C4-2B (cell line): ENCODE results near the gene ZSCAN1.

ENCODE experiments used
- H3K27ac ChIP-seq: fragments of 450-650 bp; 2 replicates; pipeline ENCODE4 v1.5.1; 2017
- CTCF ChIP-seq: fragments of 450-650 bp; conservative IDR thresholded peaks from 2 replicates; pipeline ENCODE4 v1.5.1; 2017; ENCODE audit warnings: mild to moderate bottlenecking
- ZFX ChIP-seq: fragments of 450-650 bp; IDR thresholded peaks from 2 replicates; pipeline ENCODE4 v1.6.1; 2017

The ZSCAN1 gene

DNA sequence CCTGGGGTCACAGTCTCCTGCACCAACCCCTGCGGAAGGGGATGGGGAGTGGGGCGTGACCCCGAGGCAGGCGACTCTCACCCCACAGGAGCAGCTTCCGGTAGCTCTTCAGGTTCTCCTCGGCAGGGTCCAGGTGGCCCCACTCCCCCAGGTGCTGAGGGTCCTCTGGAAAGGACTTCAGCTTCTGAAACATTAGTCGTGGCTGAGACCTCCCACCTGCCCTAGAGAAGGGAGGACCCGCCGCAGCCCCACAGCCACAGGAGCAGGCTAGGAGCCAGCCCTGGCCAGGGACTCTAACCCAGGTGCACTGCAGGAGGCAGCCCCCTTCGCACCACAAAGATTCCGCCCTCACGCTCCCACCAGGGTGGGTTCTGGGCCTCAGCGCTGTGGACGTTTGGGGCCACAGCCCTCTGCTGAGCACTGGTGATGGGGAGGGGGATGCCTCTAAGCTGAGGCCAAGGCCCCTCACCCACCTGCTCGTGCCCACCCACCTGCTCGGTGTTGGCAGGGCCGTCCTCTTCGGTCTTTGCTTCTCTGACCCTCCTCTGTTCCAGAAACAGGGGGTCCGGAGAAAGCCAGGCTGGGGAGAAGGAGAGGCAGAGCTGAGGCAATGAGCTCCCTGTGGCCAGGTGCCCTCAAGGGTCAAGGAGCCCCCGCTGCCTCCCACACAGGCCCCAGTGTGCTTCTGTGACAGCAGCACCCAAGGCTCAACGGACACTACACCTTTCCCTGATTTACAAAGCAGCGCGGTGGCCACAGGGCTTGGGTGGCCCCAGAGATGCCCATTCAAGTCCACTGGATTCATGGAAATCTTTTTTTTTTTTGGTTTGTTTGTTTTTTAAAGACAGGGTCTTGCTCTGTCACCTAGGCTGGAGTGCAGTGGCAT is 53.2 kb downstream of the ZSCAN1 start:
- H3K27ac ChIP-seq: no peak overlapping the region
- TF ChIP-seq CTCF (no peak), ZFX (no peak)

DNA sequence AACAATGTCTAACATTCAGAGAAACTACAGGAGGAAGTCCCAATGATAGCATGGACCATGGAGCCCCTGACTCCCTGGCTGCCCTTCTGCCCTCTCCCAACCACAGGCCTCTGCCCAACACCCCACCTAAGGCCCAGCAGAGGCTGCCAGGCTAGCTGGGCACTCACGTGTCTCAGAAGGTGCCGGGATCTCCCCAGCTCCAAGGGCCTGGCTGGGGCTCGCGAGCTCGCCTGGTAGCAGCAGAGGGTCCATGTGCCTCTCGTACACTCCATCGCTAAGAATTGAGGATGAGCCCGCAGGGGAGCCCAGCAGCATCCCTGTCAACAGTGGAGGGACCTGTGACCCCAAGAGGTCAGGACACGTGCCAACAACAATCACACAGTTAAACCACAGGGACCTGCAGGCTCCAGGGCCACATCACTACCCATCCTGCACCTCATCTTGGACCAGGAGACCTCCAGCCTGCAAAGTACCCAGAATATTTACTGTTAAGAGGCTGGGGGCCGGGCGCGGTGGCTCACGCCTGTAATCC is 54.8 kb downstream of the ZSCAN1 start:
- H3K27ac ChIP-seq: no peak overlapping the region
- no peak for TF ChIP-seq ZFX
- no peak for TF ChIP-seq CTCF

- TF ChIP-seq ZFX (no peak), CTCF (no peak)
These were observed 56.0 kb downstream of the ZSCAN1 start for GRCh38 chr19:58089846-58090245.

GRCh38 chr19:58091251-58091995 is 57.6 kb downstream of the ZSCAN1 start:
- TF ChIP-seq CTCF (no peak), ZFX (no peak)
- no peak overlapping the region for H3K27ac ChIP-seq

More at GRCh38 chr19:58089846-58090245, 56.0 kb downstream of the ZSCAN1 start:
- H3K27ac ChIP-seq: no peak overlapping the region

GRCh38 chr19:58093071-58093470 is 59.2 kb downstream of the ZSCAN1 start:
- no peak overlapping the region for H3K27ac ChIP-seq
- TF ChIP-seq ZFX (no peak), CTCF (no peak)

DNA sequence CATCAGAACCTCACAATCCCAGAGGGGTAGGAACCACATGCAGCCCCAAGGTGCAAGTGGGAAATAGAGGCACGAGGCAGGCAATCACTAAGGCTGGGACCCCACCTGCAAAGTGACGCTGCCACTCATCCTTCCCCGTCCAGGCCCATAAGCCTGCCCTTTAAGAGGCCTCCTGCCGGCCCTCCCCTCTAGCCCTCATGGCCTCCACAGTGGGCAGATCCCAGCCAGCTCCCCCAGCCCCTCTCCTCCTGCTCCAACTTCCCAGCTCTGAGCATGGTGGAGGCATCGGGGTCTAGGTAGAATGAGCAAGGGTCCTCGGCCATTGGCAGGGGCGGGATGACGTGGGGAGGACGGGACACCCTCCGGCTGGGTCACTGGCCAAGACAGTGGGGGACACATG is 61.5 kb downstream of the ZSCAN1 start:
- H3K27ac ChIP-seq: no peak overlapping the region
- TF ChIP-seq ZFX (no peak), CTCF (no peak)

DNA sequence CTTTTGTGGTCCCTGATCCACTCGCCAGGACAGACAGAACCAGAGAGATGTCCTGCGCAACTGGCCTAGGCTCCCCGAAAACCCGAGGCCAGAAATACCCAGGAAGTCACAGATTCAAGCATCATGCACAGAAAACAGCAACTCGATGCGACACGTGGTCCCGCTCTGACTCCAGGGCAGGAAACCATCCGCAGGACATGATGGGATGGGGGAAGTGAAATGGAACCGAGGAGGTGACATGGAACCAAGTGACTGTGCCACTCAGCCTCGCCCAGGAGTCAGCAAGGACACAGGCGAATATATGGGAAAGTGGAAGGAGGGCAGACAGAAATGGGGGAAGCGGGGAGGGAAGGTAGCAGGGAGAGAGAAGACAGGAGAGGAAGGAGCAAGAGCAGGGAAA is 63.1 kb downstream of the ZSCAN1 start:
- no peak for TF ChIP-seq CTCF
- TF ChIP-seq ZFX: no peak
- H3K27ac ChIP-seq: no peak overlapping the region
